NCI-H146 (cell line): Measurements from ENCODE around the gene PDE4D.
A peak's percentile ranks its signal among the peaks of the same experiment; 100 is the strongest.

Experiments
- DNase-seq: peaks from one replicate; lab custom pipeline; 2025; lab: John Stamatoyannopoulos, UW

PDE4D gene

GRCh38 chr5:59893429-59894227, at the start of gene PDE4D:
Gene PDE4D, minus strand, starts transcription at chr5:59893726.
- DNase-seq, result peak; percentile 50

- no peak for DNase-seq
These were observed 44.1 kb upstream of the PDE4D start for GRCh38 chr5:59937633-59938032.

- no peak for DNase-seq
These were observed 29.9 kb upstream of the PDE4D start for GRCh38 chr5:59923465-59923864.

- DNase-seq, result no peak
These were observed 28.7 kb upstream of the PDE4D start for GRCh38 chr5:59922220-59922619.

- DNase-seq, result no peak
These were observed 28.3 kb upstream of the PDE4D start for GRCh38 chr5:59921816-59922215.

GRCh38 chr5:59919484-59919883, 26.0 kb upstream of the PDE4D start:
- no peak for DNase-seq

- DNase-seq, result no peak
These were observed 23.6 kb upstream of the PDE4D start for GRCh38 chr5:59917121-59917520.

- DNase-seq, result no peak
These were observed 11.7 kb upstream of the PDE4D start for GRCh38 chr5:59905188-59905587.

GRCh38 chr5:59897075-59897474, 3.5 kb upstream of the PDE4D start:
- DNase-seq, result no peak

- DNase-seq, result no peak
These were observed 1.4 kb downstream of the PDE4D start for GRCh38 chr5:59891962-59892643.

- no peak for DNase-seq
These were observed 6.3 kb downstream of the PDE4D start for GRCh38 chr5:59887274-59887673.

- no peak for DNase-seq
These were observed 18.9 kb downstream of the PDE4D start for GRCh38 chr5:59874675-59875074.

GRCh38 chr5:59873113-59873512, 20.4 kb downstream of the PDE4D start:
- DNase-seq, result no peak

- DNase-seq, result no peak
These were observed 26.9 kb downstream of the PDE4D start for GRCh38 chr5:59866661-59867060.

GRCh38 chr5:59864718-59865117, 28.8 kb downstream of the PDE4D start:
- DNase-seq, result no peak

GRCh38 chr5:59863777-59864176, 29.7 kb downstream of the PDE4D start:
- DNase-seq, result no peak

GRCh38 chr5:59856358-59856757, 37.2 kb downstream of the PDE4D start:
- DNase-seq, result no peak

GRCh38 chr5:59850766-59851165, 42.8 kb downstream of the PDE4D start:
- no peak for DNase-seq

- DNase-seq, result no peak
These were observed 45.9 kb downstream of the PDE4D start for GRCh38 chr5:59847586-59847985.

GRCh38 chr5:59845730-59846129, 47.8 kb downstream of the PDE4D start:
- no peak for DNase-seq

- no peak for DNase-seq
These were observed 49.9 kb downstream of the PDE4D start for GRCh38 chr5:59843511-59844213.

- DNase-seq, result no peak
These were observed 50.5 kb downstream of the PDE4D start for GRCh38 chr5:59842999-59843398.

- no peak for DNase-seq
These were observed 53.3 kb downstream of the PDE4D start for GRCh38 chr5:59840200-59840601.
